Omental fat pad (tissue), 4 donors: ENCODE results near the gene CCSAP. TPM values are rescaled to one million over a fixed set of nuclear protein-coding genes. Genes with fewer than 3 reads are reported as not detected.
"Not testable (repeated sequence)": the region's sequence is repeated elsewhere in the genome, so short reads cannot be mapped to it uniquely, and the experiment has no call there.

Experiments used
- ATAC-seq: fragments of 150-250 bp; one replicate; pipeline ENCODE4 v1.9.1; 2016; ENCODE audit warnings: mild to moderate bottlenecking, moderate library complexity; ENCODE audit not compliant: low FRiP score
- DNase-seq: peaks from one replicate; pipeline ENCODE4 v3.0.0-alpha.2; 2019; ENCODE audit warnings: low spot score
- CTCF ChIP-seq, 3 donors: fragments of 450-650 bp; IDR thresholded peaks; one replicate each; pipeline ENCODE4 v1.5.1; 2016 to 2017; ENCODE audit warnings: antibody characterized with exemption in 3 of 3, mild to moderate bottlenecking in 3 of 3, moderate library complexity in 2 of 3
- total RNA-seq, 4 donors: library from RNA; depleted of rRNA; stranded (reverse); fragments of >200 nt; gene quantifications; one replicate each; pipeline ENCODE4 v1.1.0, GENCODE V29; 2016

CCSAP gene
- total RNA-seq, 4 donors from 2014 or later = 2.5 to 6.0 (median 4.4) TPM

- no peak for TF ChIP-seq CTCF (IDR thresholded peaks at IDR 0.05)
- no peak for DNase-seq
- no peak for ATAC-seq
Measured at GRCh38 chr1:229293528-229294204, 49.2 kb downstream of the CCSAP start.

GRCh38 chr1:229291686-229292085, 51.2 kb downstream of the CCSAP start:
- not testable (repeated sequence) for DNase-seq, ATAC-seq

- ATAC-seq (no peak), DNase-seq (no peak)
- no peak for TF ChIP-seq CTCF (IDR thresholded peaks at IDR 0.05)
Measured at GRCh38 chr1:229288516-229288915, 54.3 kb downstream of the CCSAP start.

- TF ChIP-seq CTCF (IDR thresholded peaks at IDR 0.05) = no peak
- no peak for DNase-seq
- ATAC-seq = no peak
Measured at GRCh38 chr1:229287267-229287666, 55.6 kb downstream of the CCSAP start.

GRCh38 chr1:229286099-229286766, 56.6 kb downstream of the CCSAP start:
- ATAC-seq (no peak), DNase-seq (no peak)
- no peak for TF ChIP-seq CTCF (IDR thresholded peaks at IDR 0.05)

GRCh38 chr1:229285440-229285839, 57.4 kb downstream of the CCSAP start:
- TF ChIP-seq CTCF (IDR thresholded peaks at IDR 0.05) = no peak
- ATAC-seq (no peak), DNase-seq (no peak)

- no peak for DNase-seq
- TF ChIP-seq CTCF (IDR thresholded peaks at IDR 0.05) = no peak
- ATAC-seq = no peak
Measured at GRCh38 chr1:229284887-229285286, 58.0 kb downstream of the CCSAP start.
